Measurements from ENCODE around the gene TRPM5. TPM values are rescaled to one million over a fixed set of nuclear protein-coding genes. Genes with fewer than 3 reads are reported as not detected.
"Not testable (repeated sequence)": the region's sequence is repeated elsewhere in the genome, so short reads cannot be mapped to it uniquely, and the experiment has no call there.

Gene TRPM5
- total RNA-seq = not detected

GRCh38 chr11:2443881-2444820 lies at the start of gene TRPM5:
TRPM5 (minus strand) TSS chr11:2444514; CDS start chr11:2423036, 21,478 bp downstream.
- DNase-seq = peak; percentile 69
- H3K4me1 Mint-ChIP-seq = peaks cover 30% of the 10 kb centered on the region

GRCh38 chr11:2489083-2489482 lies 44.8 kb upstream of the TRPM5 start:
- no peak overlapping the region for H3K4me3 Mint-ChIP-seq
- ATAC-seq = no peak
- H3K27ac Mint-ChIP-seq = no peak overlapping the region
- peaks cover 13% of the 10 kb centered on the region for H3K36me3 Mint-ChIP-seq
- no peaks in the 10 kb centered on the region for H3K4me1 Mint-ChIP-seq
- DNase-seq = no peak
- CTCF ChIA-PET = interaction anchor here (1.4 kb wide), 1 partner anchor 44 kb away, joined by 3 read pairs; no protein-coding TSS in a partner anchor
- peaks cover 27% of the 10 kb centered on the region for H3K27me3 Mint-ChIP-seq
- H3K9me3 Mint-ChIP-seq (ENCODE audit: low read depth) = peaks cover 15% of the 10 kb centered on the region

More at GRCh38 chr11:2443881-2444820, at the start of gene TRPM5:
- H3K27me3 Mint-ChIP-seq = peaks cover 26% of the 10 kb centered on the region
- no peak within 1 kb of the TSS for H3K27ac Mint-ChIP-seq
- peak; percentile 22 for ATAC-seq
- peak within 1 kb of the TSS; percentile 74 for H3K4me3 Mint-ChIP-seq
- no peaks in the 10 kb centered on the region for H3K36me3 Mint-ChIP-seq
- CTCF ChIA-PET = interaction anchor here (0.6 to 1.4 kb wide), 6 partner anchors 16 to 792 kb away, joined by 3 to 8 read pairs (median 3); no protein-coding TSS in a partner anchor
- no peaks in the 10 kb centered on the region for H3K9me3 Mint-ChIP-seq (ENCODE audit: low read depth)

GRCh38 chr11:2488004-2488403 lies 43.7 kb upstream of the TRPM5 start:
- CTCF ChIA-PET = interaction anchor here (1.4 kb wide), 1 partner anchor 45 kb away, joined by 3 read pairs; no protein-coding TSS in a partner anchor

GRCh38 chr11:2484576-2485125 lies 40.3 kb upstream of the TRPM5 start:
- no peak for DNase-seq
- peaks cover 12% of the 10 kb centered on the region for H3K9me3 Mint-ChIP-seq (ENCODE audit: low read depth)

More at GRCh38 chr11:2488004-2488403, 43.7 kb upstream of the TRPM5 start:
- Mint-ChIP-seq H3K9me3 (ENCODE audit: low read depth) (peaks cover 15% of the 10 kb centered on the region), H3K36me3 (peaks cover 13% of the 10 kb centered on the region), H3K27ac (no peak overlapping the region), H3K4me3 (no peak overlapping the region), H3K4me1 (no peaks in the 10 kb centered on the region), H3K27me3 (peaks cover 21% of the 10 kb centered on the region)
- DNase-seq (no peak), ATAC-seq (no peak)

GRCh38 chr11:2483426-2483825 lies 39.1 kb upstream of the TRPM5 start:
- DNase-seq = no peak
- Mint-ChIP-seq H3K36me3 (peaks cover 14% of the 10 kb centered on the region), H3K27me3 (peaks cover 11% of the 10 kb centered on the region)

More at GRCh38 chr11:2484576-2485125, 40.3 kb upstream of the TRPM5 start:
- Mint-ChIP-seq H3K27me3 (peaks cover 18% of the 10 kb centered on the region), H3K27ac (no peak overlapping the region), H3K4me3 (no peak overlapping the region), H3K4me1 (peaks cover 13% of the 10 kb centered on the region), H3K36me3 (peaks cover 17% of the 10 kb centered on the region)
- ATAC-seq = no peak
- CTCF ChIA-PET = interaction anchor here (1.0 kb wide), 1 partner anchor 445 kb away, joined by 3 read pairs; no protein-coding TSS in a partner anchor

GRCh38 chr11:2482745-2483144 lies 38.4 kb upstream of the TRPM5 start:
- Mint-ChIP-seq H3K27ac (no peak overlapping the region), H3K27me3 (peaks cover 8% of the 10 kb centered on the region), H3K4me1 (peaks cover 13% of the 10 kb centered on the region), H3K36me3 (peaks cover 12% of the 10 kb centered on the region), H3K4me3 (no peak overlapping the region), H3K9me3 (ENCODE audit: low read depth) (peaks cover 3% of the 10 kb centered on the region)
- DNase-seq (no peak), ATAC-seq (no peak)
- CTCF ChIA-PET = interaction anchor here (1.0 kb wide), 1 partner anchor 50 kb away, joined by 3 read pairs; no protein-coding TSS in a partner anchor

More at GRCh38 chr11:2483426-2483825, 39.1 kb upstream of the TRPM5 start:
- H3K27ac Mint-ChIP-seq = no peak overlapping the region
- CTCF ChIA-PET = interaction anchor here (1.0 kb wide), 2 partner anchors 49 to 447 kb away, joined by 3 read pairs; no protein-coding TSS in a partner anchor
- peaks cover 9% of the 10 kb centered on the region for H3K9me3 Mint-ChIP-seq (ENCODE audit: low read depth)
- no peak overlapping the region for H3K4me3 Mint-ChIP-seq
- H3K4me1 Mint-ChIP-seq = peaks cover 13% of the 10 kb centered on the region
- no peak for ATAC-seq

GRCh38 chr11:2482204-2482603 lies 37.9 kb upstream of the TRPM5 start:
- no peak for ATAC-seq
- peaks cover 13% of the 10 kb centered on the region for H3K4me1 Mint-ChIP-seq
- peaks cover 10% of the 10 kb centered on the region for H3K36me3 Mint-ChIP-seq
- no peak for DNase-seq
- peaks cover 3% of the 10 kb centered on the region for H3K9me3 Mint-ChIP-seq (ENCODE audit: low read depth)
- no peak overlapping the region for H3K4me3 Mint-ChIP-seq
- CTCF ChIA-PET = no interaction called here
- H3K27me3 Mint-ChIP-seq = peaks cover 7% of the 10 kb centered on the region
- no peak overlapping the region for H3K27ac Mint-ChIP-seq

DNA sequence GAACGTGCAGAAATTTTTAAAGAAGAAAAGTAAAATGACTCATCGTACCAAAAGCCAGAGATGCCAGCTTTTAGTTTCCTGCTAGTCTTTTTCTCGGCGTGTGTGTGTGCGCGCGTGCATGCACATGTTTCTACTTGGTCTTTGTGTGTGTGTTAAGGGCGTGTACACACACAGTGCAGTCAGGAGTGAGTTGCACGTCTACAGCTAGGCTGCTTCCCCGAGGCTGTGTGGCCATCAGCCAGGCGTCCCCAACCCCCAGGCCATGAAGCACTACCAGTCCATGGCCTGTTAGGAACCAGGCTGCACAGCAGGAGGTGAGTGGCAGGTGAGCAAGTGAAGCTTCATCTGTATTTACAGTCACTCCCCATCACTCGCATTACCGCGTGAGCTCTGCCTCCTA lies 36.9 kb upstream of the TRPM5 start:
- Mint-ChIP-seq H3K27ac (no peak overlapping the region), H3K9me3 (ENCODE audit: low read depth) (peaks cover 3% of the 10 kb centered on the region), H3K4me3 (no peak overlapping the region), H3K36me3 (peaks cover 10% of the 10 kb centered on the region), H3K27me3 (peaks cover 5% of the 10 kb centered on the region), H3K4me1 (peaks cover 13% of the 10 kb centered on the region)
- ATAC-seq (no peak), DNase-seq (no peak)
- CTCF ChIA-PET = interaction anchor here (0.9 kb wide), 1 partner anchor 177 kb away, joined by 3 read pairs; no protein-coding TSS in a partner anchor

- ATAC-seq (peak; percentile 12), DNase-seq (no peak)
- peaks cover 3% of the 10 kb centered on the region for H3K9me3 Mint-ChIP-seq (ENCODE audit: low read depth)
- no peak overlapping the region for H3K27ac Mint-ChIP-seq
- CTCF ChIA-PET = interaction anchor here (0.9 kb wide), 1 partner anchor 176 kb away, joined by 3 read pairs; no protein-coding TSS in a partner anchor
- H3K36me3 Mint-ChIP-seq = peaks cover 10% of the 10 kb centered on the region
- H3K27me3 Mint-ChIP-seq = peaks cover 5% of the 10 kb centered on the region
- no peak overlapping the region for H3K4me3 Mint-ChIP-seq
- peaks cover 13% of the 10 kb centered on the region for H3K4me1 Mint-ChIP-seq
Observed at GRCh38 chr11:2480874-2481220, 36.5 kb upstream of the TRPM5 start.

DNA sequence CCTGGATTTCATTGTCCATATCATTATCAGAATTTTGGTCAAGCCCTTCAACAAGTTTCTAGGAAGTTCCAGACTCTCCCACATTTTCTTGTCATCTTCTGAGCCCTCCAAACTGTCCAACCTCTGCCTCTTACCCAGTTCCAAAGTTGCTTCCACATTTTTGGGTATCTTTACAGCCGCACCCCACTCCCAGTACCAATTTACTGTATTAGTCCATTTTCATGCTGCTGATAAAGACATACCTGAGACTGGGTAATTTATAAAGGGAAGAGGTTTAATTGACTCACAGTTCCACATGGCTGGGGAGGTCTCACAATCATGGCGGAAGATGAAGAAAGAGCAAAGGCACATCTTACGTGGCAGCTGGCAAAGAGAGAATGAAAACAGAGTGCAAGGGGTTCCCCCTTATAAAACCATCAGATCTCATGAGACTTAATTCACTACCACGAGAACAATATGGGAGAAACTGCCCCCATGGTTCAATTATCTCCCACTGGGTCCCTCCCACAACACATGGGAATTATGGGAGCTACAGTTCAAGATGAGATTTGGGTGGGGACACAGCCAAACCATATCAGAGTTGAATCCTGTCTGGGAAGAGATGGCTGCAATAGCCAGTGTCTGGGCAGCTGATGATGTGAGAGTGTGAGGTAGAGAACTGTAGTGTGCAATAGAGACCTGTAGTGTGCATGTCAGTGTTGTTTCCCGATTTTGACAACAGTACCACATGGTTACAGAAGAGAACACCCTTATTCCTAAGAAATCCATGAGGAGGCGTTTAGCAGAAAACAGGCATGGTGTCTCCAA lies 36.0 kb upstream of the TRPM5 start:
- not testable (repeated sequence) for H3K4me3 Mint-ChIP-seq; DNase-seq; H3K27me3 Mint-ChIP-seq; H3K9me3 Mint-ChIP-seq (ENCODE audit: low read depth); H3K27ac Mint-ChIP-seq; ATAC-seq; H3K36me3 Mint-ChIP-seq
- CTCF ChIA-PET = interaction anchor here (0.9 kb wide), 1 partner anchor 176 kb away, joined by 3 read pairs; no protein-coding TSS in a partner anchor
- peaks cover 13% of the 10 kb centered on the region for H3K4me1 Mint-ChIP-seq

DNA sequence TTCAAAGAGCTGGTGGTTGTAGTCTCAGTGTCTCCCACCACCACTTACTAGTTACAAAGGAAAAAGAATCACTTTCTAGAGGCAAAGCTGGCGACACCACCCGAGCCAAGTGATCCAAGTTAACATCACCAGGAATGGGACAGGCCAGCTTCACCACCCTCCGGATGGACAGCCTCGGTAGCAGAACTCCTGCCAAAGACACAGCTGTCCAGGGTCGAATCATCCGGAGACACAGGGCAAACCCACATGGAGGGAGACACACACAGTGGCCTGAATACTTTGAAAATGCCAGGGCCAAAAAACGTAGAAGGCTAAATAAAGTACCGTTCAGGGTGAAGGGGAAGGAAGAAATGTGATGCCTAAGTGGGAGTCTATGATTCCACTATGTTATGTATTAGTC lies 33.6 kb upstream of the TRPM5 start:
- H3K27ac Mint-ChIP-seq = no peak overlapping the region
- peaks cover 13% of the 10 kb centered on the region for H3K4me1 Mint-ChIP-seq
- peaks cover 3% of the 10 kb centered on the region for H3K9me3 Mint-ChIP-seq (ENCODE audit: low read depth)
- no peak overlapping the region for H3K4me3 Mint-ChIP-seq
- CTCF ChIA-PET = interaction anchor here (1.4 kb wide), 1 partner anchor 55 kb away, joined by 3 read pairs; no protein-coding TSS in a partner anchor
- DNase-seq = no peak
- H3K36me3 Mint-ChIP-seq = peaks cover 7% of the 10 kb centered on the region
- H3K27me3 Mint-ChIP-seq = peaks cover 2% of the 10 kb centered on the region
- ATAC-seq = no peak

- no peak overlapping the region for H3K27ac Mint-ChIP-seq
- peaks cover 3% of the 10 kb centered on the region for H3K9me3 Mint-ChIP-seq (ENCODE audit: low read depth)
- H3K4me1 Mint-ChIP-seq = peaks cover 13% of the 10 kb centered on the region
- no peak for DNase-seq
- H3K4me3 Mint-ChIP-seq = no peak overlapping the region
- CTCF ChIA-PET = interaction anchor here (1.4 kb wide), 1 partner anchor 55 kb away, joined by 3 read pairs; no protein-coding TSS in a partner anchor
- H3K27me3 Mint-ChIP-seq = peaks cover 2% of the 10 kb centered on the region
- no peak for ATAC-seq
- peaks cover 7% of the 10 kb centered on the region for H3K36me3 Mint-ChIP-seq
Observed at GRCh38 chr11:2477254-2477653, 32.9 kb upstream of the TRPM5 start.

Data from activated CD8-positive, alpha-beta memory T cell treated with anti-CD3 and anti-CD28 coated beads, Interleukin-2, amount 10 ng/mL, durations not matched to agents 7 days and 5 days (primary cell).